GM20431 (cell line): ENCODE data around the gene COCH.
"Not testable (repeated sequence)": the region's sequence is repeated elsewhere in the genome, so short reads cannot be mapped to it uniquely, and the experiment has no call there.

Source experiments
- in situ Hi-C: fragments of 300-500 bp; cut with MseI, MboI; formaldehyde crosslinking; loops from one replicate; pipeline ENCODE4 v1.15.0; 2020; ENCODE audit warnings: low sequenced_read_pairs; ENCODE audit not compliant: unreplicated experiment

The COCH gene

DNA sequence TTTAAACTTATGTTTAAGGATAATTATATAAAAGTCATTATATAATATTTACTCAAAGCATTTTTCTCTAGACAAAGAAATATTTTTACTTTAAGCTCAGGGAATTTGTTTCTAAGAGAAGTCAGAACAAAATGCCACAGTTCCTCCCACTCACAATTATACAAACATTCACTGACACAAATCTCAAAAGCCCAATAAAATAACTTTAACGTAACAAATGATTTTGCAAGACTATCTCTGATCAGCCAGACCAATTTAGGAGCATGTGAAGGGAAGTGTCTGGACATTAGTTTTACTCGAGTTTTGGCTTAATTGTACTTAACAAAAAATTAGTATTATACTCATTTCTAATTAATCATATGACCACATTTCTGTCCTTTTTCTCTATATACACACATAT lies 41.2 kb downstream of the COCH start:
- in situ Hi-C loops: no loop called here

DNA sequence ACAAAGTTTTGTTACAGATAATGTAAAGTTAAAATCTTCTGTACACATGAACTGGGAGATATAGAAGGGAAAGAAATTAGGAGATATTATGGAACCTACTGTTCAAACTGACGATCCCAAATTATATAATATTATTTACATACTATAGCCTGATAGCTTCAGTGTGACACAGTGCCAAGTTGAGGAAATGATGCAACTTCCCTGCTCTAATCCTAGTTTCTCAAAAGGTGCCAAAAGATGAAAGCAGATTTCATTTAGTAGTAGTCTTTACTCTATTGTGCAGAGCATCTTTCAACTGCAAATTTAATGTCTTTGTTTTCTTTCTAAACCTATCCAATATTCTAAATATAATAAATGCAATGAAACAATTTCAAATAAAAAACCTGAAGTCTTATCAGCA lies 46.9 kb downstream of the COCH start:
- in situ Hi-C loops: no loop called here

DNA sequence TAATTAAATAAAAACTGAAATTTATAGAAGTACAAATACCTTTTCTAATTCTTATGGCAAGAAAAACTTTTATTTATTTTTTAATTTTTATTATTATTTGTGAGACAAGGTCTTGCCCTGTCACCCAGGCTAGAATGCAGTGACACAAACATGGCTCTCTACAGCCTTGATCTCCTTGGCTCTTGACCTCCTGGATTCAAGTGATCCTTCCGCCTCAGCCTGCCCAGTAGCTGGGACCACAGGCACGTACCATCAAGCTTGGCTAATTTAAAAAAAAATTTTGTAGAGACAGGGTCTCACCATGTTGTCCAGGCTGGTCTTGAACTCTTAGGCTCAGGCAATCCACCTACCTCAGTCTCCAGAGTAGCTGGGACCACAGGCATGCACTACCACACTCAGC lies 47.4 kb downstream of the COCH start:
- in situ Hi-C loops: no loop called here

DNA sequence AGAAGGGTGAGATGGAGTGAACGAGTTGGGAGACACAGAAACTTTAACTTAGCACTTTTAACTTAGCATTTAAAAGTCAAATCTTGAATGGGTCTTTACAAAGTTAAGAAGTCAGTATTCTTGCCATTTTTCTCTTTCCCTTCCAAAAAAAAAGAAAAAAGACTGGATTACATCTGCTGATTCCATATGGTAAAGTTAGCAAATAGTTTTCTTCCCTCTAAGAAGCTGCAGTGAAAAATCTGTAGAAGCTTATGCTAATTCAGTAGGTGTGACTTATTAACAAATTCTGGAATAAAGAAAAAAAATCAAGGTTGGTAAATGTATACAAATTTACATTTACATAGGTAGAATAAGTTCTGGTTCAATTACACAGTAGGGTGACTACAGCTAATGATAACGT lies 50.9 kb downstream of the COCH start:
- in situ Hi-C loops: no loop called here

DNA sequence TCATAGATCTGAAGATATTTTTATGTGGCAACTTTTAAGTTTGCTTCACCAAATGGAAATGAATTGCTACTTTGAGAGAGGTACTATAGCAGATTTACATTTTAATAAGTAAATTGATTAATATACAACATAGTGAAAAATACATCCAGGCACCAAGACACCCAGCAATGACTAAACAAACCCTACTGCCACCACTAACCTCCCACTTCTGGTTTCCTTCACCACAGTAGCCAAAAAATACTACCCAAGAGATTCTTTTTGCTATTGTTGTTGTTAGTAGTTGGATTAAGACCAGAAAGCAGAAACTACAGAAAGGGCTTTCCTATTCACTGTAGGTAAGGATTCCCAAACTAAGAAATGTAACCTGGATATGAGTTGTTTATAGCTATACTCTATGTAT lies 54.1 kb downstream of the COCH start:
- in situ Hi-C loops: no loop called here

DNA sequence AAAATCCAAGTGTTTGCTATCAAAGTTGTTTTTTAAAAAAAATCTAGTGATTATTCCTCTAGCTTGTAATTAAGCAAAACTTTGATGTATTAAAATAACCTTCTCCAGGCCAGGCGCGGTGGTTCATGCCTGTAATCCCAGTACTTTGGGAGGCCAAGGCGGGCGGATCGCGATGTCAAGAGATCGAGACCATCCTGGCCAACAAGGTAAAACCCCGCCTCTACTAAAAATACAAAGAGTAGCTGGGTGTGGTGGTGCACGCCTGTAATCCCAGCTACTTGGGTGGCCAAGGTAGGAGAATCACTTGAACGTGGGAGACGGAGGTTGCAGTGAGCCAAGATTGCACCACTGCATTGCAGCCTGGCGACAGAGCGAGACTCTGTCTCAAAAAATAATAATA lies 59.6 kb downstream of the COCH start:
- in situ Hi-C loops: not testable (repeated sequence)

DNA sequence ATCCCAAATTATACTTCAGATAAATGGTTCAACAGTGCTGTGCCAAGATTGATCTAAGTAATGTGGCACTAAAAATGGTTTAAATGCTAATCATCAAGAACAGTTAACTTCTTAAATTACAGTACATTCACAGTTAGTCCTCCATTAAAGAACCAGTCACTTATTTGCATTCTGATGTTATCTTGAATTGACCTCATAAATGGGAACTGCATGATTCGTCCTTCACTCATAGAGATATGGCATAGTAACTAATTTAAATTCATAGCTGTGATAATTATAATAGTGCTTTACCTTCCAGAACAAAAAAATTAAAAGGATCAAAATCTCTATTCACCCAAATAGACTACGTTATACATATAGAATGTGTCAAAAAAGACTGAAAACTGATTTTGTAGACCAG lies 61.1 kb downstream of the COCH start:
- in situ Hi-C loops: no loop called here

DNA sequence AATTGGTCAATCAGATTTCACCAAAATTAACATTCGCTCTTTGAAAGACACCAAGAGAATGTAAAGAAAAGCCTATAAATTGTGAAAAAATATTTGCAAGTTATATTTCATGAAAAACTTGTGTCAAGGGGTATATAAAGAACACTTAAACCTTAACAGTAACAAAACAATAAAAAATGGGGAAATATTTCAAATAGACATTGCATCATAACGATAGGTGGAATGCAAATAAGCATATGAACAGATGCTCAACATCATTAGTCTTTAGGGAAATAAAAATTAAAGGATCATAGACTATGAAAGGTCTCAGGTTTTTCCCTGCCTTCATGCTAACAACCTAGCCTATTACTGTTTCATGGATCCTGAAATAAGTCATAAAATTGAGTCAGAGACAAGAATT lies 64.3 kb downstream of the COCH start:
- in situ Hi-C loops: no loop called here
